Neural crest cell (in vitro differentiated cells): ENCODE measurements around the gene NHERF1. TPM values are rescaled to one million over a fixed set of nuclear protein-coding genes. Genes with fewer than 3 reads are reported as not detected.
A peak's percentile ranks its signal among the peaks of the same experiment; 100 is the strongest.

Experiments used
- DNase-seq: peaks from one replicate; pipeline ENCODE4 v3.0.0; 2021; ENCODE audit warnings: low read depth, mixed read lengths, low spot score
- H3K27ac Mint-ChIP-seq: one replicate; pipeline ENCODE4 v1.8.0; 2021; ENCODE audit warnings: mild to moderate bottlenecking, mixed read lengths; ENCODE audit not compliant: unreplicated experiment
- H3K27me3 Mint-ChIP-seq: 2 replicates; pipeline ENCODE4 v1.8.0; 2021; ENCODE audit warnings: low read depth, mild to moderate bottlenecking, mixed read lengths
- H3K36me3 Mint-ChIP-seq: 2 replicates; pipeline ENCODE4 v1.8.0; 2021; ENCODE audit warnings: low read depth, mild to moderate bottlenecking, mixed read lengths
- H3K4me1 Mint-ChIP-seq: 2 replicates; pipeline ENCODE4 v1.8.0; 2021; ENCODE audit warnings: mixed read lengths
- H3K4me3 Mint-ChIP-seq: one replicate; pipeline ENCODE4 v1.8.0; 2021; ENCODE audit warnings: mild to moderate bottlenecking, mixed read lengths
- H3K9me3 Mint-ChIP-seq: 2 replicates; pipeline ENCODE4 v1.8.0; 2021; ENCODE audit warnings: mixed read lengths
- CTCF ChIP-seq: fragments of 200-600 bp; sonication (generic); conservative IDR thresholded peaks from 2 replicates; pipeline ENCODE4 v1.5.0; 2021; ENCODE audit warnings: antibody characterized with exemption, mild to moderate bottlenecking
- total RNA-seq: library from RNA; stranded (reverse); gene quantifications from 2 replicates; pipeline ENCODE4 v1.2.1, GENCODE V29; 2021

Gene NHERF1
- total RNA-seq, 1 donor from 2014 or later: 51.7 TPM

- Mint-ChIP-seq H3K4me3 (no peak overlapping the region), H3K9me3 (no peaks in the 10 kb centered on the region), H3K36me3 (no peaks in the 10 kb centered on the region), H3K4me1 (peaks cover 42% of the 10 kb centered on the region), H3K27ac (no peak overlapping the region), H3K27me3 (peaks cover 34% of the 10 kb centered on the region)
- DNase-seq: no peak
- TF ChIP-seq CTCF: no peak
These were observed 5.4 kb upstream of the NHERF1 start for GRCh38 chr17:74742978-74743545.

- Mint-ChIP-seq H3K4me3 (peak overlapping the region; percentile 79), H3K27ac (no peak overlapping the region), H3K9me3 (no peaks in the 10 kb centered on the region), H3K36me3 (no peaks in the 10 kb centered on the region), H3K27me3 (peaks cover 27% of the 10 kb centered on the region), H3K4me1 (peaks cover 40% of the 10 kb centered on the region)
- DNase-seq: no peak
- TF ChIP-seq CTCF: no peak
These were observed 4.7 kb upstream of the NHERF1 start for GRCh38 chr17:74743755-74744154.

- H3K4me1 Mint-ChIP-seq: peaks cover 38% of the 10 kb centered on the region
- DNase-seq: no peak
- no peak for TF ChIP-seq CTCF
- H3K9me3 Mint-ChIP-seq: no peaks in the 10 kb centered on the region
- H3K36me3 Mint-ChIP-seq: no peaks in the 10 kb centered on the region
- H3K27me3 Mint-ChIP-seq: peaks cover 21% of the 10 kb centered on the region
- peak overlapping the region; percentile 79 for H3K4me3 Mint-ChIP-seq
- H3K27ac Mint-ChIP-seq: no peak overlapping the region
These were observed 4.1 kb upstream of the NHERF1 start for GRCh38 chr17:74744349-74744713.

- Mint-ChIP-seq H3K9me3 (no peaks in the 10 kb centered on the region), H3K27ac (peak overlapping the region; percentile 31), H3K36me3 (no peaks in the 10 kb centered on the region), H3K27me3 (peaks cover 17% of the 10 kb centered on the region), H3K4me3 (peak overlapping the region; percentile 79), H3K4me1 (peaks cover 43% of the 10 kb centered on the region)
- TF ChIP-seq CTCF: peak; percentile 99
- DNase-seq: peak; percentile 89
These were observed 3.5 kb upstream of the NHERF1 start for GRCh38 chr17:74744714-74745547.

GRCh38 chr17:74745548-74746177, 2.8 kb upstream of the NHERF1 start:
- no peaks in the 10 kb centered on the region for H3K9me3 Mint-ChIP-seq
- H3K4me3 Mint-ChIP-seq: peak overlapping the region; percentile 27
- H3K36me3 Mint-ChIP-seq: no peaks in the 10 kb centered on the region
- no peak for TF ChIP-seq CTCF
- peaks cover 11% of the 10 kb centered on the region for H3K27me3 Mint-ChIP-seq
- peaks cover 49% of the 10 kb centered on the region for H3K4me1 Mint-ChIP-seq
- H3K27ac Mint-ChIP-seq: no peak overlapping the region
- DNase-seq: no peak
